GM21825 (cell line): ENCODE measurements around the gene SRC.

Experiments
- ATAC-seq: cut with Tn5 transposase; IDR thresholded peaks from one replicate; pipeline ENCODE4 v1.9.1; 2021; ENCODE audit warnings: mild to moderate bottlenecking, moderate library complexity; ENCODE audit not compliant: unreplicated experiment

The SRC gene

GRCh38 chr20:37393196-37393862 is 47.4 kb downstream of the SRC start:
- no peak for ATAC-seq

DNA sequence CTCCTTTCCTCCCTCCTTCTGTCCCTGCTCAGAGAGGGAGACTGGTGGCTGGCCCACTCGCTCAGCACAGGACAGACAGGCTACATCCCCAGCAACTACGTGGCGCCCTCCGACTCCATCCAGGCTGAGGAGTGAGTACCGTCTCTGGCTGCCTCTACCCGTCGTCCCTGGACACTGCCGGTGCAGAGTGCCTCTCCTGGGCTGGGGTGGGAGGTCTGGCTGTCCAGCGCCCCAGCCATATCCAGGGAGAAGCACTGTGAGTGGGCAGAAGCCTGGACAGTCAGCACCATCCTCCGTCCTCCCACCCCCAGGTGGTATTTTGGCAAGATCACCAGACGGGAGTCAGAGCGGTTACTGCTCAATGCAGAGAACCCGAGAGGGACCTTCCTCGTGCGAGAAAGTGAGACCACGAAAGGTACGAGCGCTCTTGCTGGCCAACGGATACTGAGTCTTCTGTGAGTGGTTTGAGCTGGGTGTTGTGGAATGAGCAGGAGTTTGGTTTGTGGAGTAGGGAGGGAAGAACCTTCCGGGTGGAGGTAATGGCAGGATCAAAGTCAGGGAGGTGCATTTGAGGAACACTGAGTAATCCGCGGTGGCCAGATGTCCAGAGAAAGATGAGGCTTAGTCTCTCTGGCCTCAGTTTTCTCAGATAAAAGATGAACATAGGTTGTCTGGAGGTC is 48.1 kb downstream of the SRC start:
- no peak for ATAC-seq

DNA sequence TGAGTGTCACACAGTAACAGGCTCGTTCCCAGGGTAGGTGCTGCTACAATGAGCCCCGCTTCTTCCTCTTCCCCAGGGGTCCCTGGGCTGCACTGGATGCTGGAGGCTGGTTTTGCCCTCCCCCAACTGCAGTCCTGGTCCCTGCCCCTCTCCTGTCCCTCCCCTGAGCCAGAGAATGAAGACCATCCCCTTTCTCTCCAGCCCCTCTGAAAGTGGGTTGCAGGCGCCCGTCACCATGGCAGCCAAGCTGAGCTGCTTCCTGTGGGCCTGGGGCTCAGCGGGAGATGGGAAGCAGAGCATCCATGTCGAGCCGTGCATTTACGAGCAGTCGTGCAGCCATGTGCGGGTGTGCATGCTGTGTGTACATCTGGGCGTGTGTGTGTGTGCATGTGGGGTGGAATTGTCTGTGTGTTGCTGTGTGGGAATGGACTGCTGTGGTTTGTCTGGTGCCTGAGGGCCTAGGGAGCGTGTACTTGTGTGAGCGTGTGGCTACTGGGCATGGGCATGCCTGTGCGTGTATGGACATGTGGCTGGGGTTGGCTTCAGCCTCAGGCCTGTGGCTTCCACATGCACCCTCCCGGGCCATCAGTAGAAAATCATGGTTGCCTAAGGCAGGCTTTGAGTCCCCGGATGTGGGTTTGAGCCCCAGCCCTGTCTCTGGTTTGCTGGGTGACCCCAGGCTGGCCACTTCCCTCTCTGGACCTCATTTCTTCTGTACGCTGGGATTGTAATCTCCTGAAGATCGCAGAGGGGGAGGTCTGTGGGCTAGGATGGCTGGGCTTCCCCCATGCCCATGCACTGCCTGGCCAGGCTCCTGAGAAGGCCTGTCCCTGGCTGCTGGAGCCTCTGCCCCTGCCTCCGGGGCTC is 48.8 kb downstream of the SRC start:
- no peak for ATAC-seq

- ATAC-seq: no peak
Observed at GRCh38 chr20:37395410-37395797, 49.5 kb downstream of the SRC start.

GRCh38 chr20:37395921-37396415 is 50.0 kb downstream of the SRC start:
- no peak for ATAC-seq

DNA sequence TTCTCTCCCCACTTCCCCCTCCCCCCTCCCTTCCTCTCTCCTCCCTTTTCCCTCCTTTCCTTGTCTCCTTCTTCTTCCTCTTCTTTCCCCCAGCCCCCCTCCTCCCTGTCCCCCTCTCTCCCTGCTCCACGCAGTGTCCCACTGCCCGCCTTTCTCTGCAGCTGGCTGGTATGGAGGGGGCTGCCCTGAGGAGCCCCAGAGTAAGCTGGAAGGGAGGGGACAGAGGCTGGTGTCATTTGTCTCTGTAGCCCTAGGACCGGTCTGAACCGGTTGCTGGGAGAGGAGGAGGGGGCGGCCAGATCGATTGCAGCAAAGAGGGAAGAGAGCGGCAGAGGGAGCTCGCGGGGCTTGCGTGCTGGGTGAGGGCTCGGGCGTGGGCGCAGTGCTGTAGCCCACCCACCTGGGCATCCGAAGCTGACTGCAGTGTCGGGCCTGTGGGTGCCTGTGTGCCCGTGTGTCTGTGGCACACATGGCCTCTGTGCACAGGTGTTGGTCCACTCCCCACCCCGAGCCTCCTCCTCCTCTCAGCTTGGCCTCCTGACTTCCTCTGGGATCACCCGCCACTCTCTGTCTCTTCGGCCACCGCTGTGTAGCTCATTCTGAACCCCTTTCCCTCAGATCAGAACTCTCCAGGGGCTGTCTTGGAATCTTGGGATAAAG is 50.6 kb downstream of the SRC start:
- ATAC-seq: no peak

GRCh38 chr20:37397076-37397953 is 51.4 kb downstream of the SRC start:
- ATAC-seq: no peak

GRCh38 chr20:37397954-37398749 is 52.2 kb downstream of the SRC start:
- no peak for ATAC-seq

DNA sequence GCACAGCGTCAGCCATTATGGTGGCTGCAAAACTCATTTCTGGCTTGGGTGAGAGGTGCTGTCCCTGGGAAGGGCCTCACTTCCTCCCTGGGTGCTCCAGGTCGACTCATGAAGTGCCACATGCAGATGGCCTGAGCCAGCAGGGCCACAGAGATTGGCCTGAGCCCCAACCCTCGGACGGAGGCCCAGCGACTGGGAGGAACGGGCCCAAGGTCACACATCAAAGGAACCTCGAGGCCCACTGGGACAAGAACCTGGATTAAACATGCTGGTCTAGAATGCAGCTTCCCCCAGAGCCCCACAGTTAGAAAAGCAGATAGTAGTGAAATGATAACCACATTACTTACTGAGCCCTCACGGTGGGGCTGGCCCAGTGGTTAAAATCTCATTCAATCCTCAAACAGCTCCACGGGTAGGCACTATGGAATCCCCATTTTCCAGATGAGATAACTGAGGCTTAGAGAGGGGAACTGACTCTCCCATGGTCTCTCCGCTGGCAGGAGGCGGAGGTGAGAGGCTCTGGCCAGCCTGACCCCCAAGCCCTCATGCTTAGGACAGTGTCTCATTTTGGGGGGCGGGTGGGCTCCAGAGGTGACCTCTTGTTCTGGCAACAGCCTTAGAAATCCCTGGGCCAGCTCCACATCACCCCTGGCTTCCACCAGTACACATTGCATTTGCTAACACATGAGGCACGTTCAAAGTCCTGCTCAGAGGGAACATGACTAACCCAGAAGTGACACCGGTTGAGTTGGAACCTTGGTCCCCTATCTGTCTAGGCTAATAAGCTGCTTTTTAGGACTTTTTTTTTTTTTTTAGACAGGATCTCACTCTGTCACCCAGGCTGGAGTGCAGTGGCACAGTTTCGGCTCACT is 53.0 kb downstream of the SRC start:
- no peak for ATAC-seq

GRCh38 chr20:37401282-37401929 is 55.5 kb downstream of the SRC start:
- ATAC-seq: no peak

GRCh38 chr20:37401930-37402675 is 56.2 kb downstream of the SRC start:
- no peak for ATAC-seq

DNA sequence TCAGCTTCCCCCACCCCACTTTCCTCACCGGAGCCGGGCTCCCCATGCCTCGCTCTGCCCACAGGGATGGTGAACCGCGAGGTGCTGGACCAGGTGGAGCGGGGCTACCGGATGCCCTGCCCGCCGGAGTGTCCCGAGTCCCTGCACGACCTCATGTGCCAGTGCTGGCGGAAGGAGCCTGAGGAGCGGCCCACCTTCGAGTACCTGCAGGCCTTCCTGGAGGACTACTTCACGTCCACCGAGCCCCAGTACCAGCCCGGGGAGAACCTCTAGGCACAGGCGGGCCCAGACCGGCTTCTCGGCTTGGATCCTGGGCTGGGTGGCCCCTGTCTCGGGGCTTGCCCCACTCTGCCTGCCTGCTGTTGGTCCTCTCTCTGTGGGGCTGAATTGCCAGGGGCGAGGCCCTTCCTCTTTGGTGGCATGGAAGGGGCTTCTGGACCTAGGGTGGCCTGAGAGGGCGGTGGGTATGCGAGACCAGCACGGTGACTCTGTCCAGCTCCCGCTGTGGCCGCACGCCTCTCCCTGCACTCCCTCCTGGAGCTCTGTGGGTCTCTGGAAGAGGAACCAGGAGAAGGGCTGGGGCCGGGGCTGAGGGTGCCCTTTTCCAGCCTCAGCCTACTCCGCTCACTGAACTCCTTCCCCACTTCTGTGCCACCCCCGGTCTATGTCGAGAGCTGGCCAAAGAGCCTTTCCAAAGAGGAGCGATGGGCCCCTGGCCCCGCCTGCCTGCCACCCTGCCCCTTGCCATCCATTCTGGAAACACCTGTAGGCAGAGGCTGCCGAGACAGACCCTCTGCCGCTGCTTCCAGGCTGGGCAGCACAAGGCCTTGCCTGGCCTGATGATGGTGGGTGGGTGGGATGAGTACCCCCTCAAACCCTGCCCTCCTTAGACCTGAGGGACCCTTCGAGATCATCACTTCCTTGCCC is 57.4 kb downstream of the SRC start:
- ATAC-seq: no peak

DNA sequence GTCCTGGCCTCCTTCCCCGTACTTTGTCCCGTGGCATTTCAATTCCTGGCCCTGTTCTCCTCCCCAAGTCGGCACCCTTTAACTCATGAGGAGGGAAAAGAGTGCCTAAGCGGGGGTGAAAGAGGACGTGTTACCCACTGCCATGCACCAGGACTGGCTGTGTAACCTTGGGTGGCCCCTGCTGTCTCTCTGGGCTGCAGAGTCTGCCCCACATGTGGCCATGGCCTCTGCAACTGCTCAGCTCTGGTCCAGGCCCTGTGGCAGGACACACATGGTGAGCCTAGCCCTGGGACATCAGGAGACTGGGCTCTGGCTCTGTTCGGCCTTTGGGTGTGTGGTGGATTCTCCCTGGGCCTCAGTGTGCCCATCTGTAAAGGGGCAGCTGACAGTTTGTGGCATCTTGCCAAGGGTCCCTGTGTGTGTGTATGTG is 58.5 kb downstream of the SRC start:
- no peak for ATAC-seq

DNA sequence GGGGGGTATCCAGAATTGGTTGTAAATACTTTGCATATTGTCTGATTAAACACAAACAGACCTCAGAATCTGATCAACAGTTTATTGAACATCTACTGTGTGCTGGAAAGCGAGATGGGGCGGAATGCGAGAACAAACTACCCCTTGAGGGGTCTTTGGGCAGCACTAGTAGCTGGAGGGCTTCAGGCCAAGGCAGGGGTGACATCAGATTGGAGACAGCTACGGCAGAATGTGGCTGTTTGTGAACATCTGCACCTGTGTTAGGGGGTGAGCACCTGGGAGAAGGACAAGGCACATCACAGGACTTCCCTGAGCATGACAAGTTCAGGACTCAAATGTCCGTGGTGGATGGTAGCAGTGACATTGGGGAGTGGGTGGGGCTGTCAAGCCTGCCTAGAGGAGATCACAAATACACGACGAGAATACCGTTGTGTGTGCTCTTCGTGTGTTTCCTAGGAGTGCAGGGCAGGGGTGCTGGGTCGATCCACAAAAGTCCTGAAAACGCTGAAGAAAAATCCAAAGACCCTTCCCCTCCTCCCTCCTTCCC is 59.5 kb downstream of the SRC start:
- no peak for ATAC-seq
